Measurements from ENCODE around the gene PSME3.
A peak's percentile ranks its signal among the peaks of the same experiment; 100 is the strongest.

Gene PSME3

DNA sequence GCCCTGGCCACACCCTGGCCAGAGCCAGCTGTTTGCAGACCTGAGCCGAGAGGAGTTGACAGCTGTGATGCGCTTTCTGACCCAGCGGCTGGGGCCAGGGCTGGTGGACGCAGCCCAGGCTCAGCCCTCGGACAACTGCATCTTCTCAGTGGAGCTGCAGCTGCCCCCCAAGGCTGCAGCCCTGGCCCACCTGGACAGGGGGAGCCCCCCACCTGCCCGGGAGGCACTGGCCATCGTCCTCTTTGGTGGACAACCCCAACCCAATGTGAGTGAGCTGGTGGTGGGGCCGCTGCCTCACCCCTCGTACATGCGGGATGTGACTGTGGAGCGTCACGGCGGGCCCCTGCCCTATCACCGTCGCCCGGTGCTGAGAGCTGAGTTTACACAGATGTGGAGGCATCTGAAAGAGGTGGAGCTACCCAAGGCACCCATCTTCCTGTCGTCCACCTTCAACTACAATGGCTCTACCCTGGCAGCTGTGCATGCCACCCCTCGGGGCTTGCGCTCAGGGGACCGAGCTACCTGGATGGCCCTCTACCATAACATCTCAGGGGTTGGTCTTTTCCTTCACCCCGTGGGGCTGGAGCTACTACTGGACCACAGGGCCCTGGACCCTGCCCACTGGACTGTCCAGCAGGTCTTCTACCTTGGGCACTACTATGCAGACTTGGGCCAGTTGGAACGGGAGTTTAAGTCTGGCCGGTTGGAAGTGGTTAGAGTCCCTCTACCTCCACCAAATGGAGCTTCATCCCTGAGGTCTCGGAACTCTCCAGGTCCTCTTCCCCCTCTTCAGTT is 11.8 kb downstream of the PSME3 start:
- no peak for DNase-seq
- no peak overlapping the region for H2BK12ac ChIP-seq (ENCODE audit: low read length in 2 of 2)
- H2BK5ac ChIP-seq (ENCODE audit: low read depth, low read length, poor library complexity, severe bottlenecking): no peak overlapping the region
- no peak overlapping the region for H3K27ac ChIP-seq (ENCODE audit: low read length, poor library complexity, severe bottlenecking)
- H3K18ac ChIP-seq (ENCODE audit: low read depth in 1 of 2, low read length in 2 of 2): no peak overlapping the region
- H4K91ac ChIP-seq (ENCODE audit: low read length): no peak overlapping the region
- H2BK120ac ChIP-seq (ENCODE audit: low read depth, low read length): no peak overlapping the region
- H3K9ac ChIP-seq (ENCODE audit: low read length): no peak overlapping the region
- no peak overlapping the region for H3K4ac ChIP-seq (ENCODE audit: low read depth in 1 of 2, low read length in 2 of 2)
- H3K4me2 ChIP-seq (ENCODE audit: low read length, poor library complexity, severe bottlenecking): no peak overlapping the region
- H3K4me3 ChIP-seq (ENCODE audit: insufficient read depth in 1 of 2, low read depth in 1 of 2, low read length in 2 of 2): no peak overlapping the region
- no peak overlapping the region for H3K23ac ChIP-seq (ENCODE audit: low read length in 2 of 2)
- H3K4me1 ChIP-seq (ENCODE audit: control insufficient read depth, insufficient read depth, low read depth, low read length): peaks cover 10% of the 10 kb centered on the region
- no peak overlapping the region for H2BK15ac ChIP-seq (ENCODE audit: low read depth, poor library complexity, severe bottlenecking)
- 98% methylated on average over 24 of the region's 24 CpGs for WGBS
- H2AK5ac ChIP-seq (ENCODE audit: low read length, severe bottlenecking): no peak overlapping the region
- peaks cover 5% of the 10 kb centered on the region in 2 experiments for H3K27me3 ChIP-seq (ENCODE audit: control insufficient read depth in 1 of 2, insufficient read depth in 1 of 2, low read length in 2 of 2)
- H3K14ac ChIP-seq (ENCODE audit: low read length in 2 of 2): no peak overlapping the region
- no peaks in the 10 kb centered on the region for H3K9me3 ChIP-seq (ENCODE audit: control insufficient read depth, low read length)
- peaks cover 54% of the 10 kb centered on the region in 2 experiments for H3K36me3 ChIP-seq (ENCODE audit: control insufficient read depth in 1 of 2, insufficient read depth in 2 of 2, low read depth in 1 of 2, low read length in 2 of 2)
- no peak overlapping the region for H2AFZ ChIP-seq (ENCODE audit: low read depth, low read length)
- no peak overlapping the region for H4K8ac ChIP-seq (ENCODE audit: low read length)
- peaks cover 14% of the 10 kb centered on the region for H3K79me1 ChIP-seq (replicated peaks; ENCODE audit: low read length, poor library complexity, severe bottlenecking)

DNA sequence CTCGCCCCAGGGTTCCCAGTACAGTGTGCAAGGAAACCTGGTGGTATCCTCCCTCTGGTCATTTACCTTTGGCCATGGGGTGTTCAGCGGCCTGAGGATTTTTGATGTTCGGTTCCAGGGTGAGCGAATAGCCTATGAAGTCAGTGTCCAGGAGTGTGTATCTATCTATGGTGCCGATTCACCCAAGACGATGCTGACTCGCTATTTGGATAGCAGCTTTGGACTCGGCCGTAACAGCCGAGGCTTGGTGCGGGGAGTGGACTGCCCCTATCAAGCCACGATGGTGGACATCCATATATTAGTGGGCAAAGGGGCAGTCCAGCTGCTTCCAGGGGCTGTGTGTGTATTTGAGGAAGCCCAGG is 12.3 kb downstream of the PSME3 start:
- Histone ChIP-seq H2AFZ (ENCODE audit: low read depth, low read length) (no peak overlapping the region), H4K91ac (ENCODE audit: low read length) (no peak overlapping the region), H3K23ac (ENCODE audit: low read length in 2 of 2) (no peak overlapping the region), H3K18ac (ENCODE audit: low read depth in 1 of 2, low read length in 2 of 2) (no peak overlapping the region), H2AK5ac (ENCODE audit: low read length, severe bottlenecking) (no peak overlapping the region), H2BK12ac (ENCODE audit: low read length in 2 of 2) (no peak overlapping the region), H3K9ac (ENCODE audit: low read length) (peak overlapping the region; percentile 44), H3K4me2 (ENCODE audit: low read length, poor library complexity, severe bottlenecking) (no peak overlapping the region), H2BK15ac (ENCODE audit: low read depth, poor library complexity, severe bottlenecking) (no peak overlapping the region), H3K4me1 (ENCODE audit: control insufficient read depth, insufficient read depth, low read depth, low read length) (peaks cover 11% of the 10 kb centered on the region), H3K14ac (ENCODE audit: low read length in 2 of 2) (no peak overlapping the region), H4K8ac (ENCODE audit: low read length) (no peak overlapping the region), H3K27ac (ENCODE audit: low read length, poor library complexity, severe bottlenecking) (no peak overlapping the region), H3K4me3 (ENCODE audit: insufficient read depth in 1 of 2, low read depth in 1 of 2, low read length in 2 of 2) (no peak overlapping the region), H3K9me3 (ENCODE audit: control insufficient read depth, low read length) (no peaks in the 10 kb centered on the region), H2BK120ac (ENCODE audit: low read depth, low read length) (no peak overlapping the region), H3K36me3 (ENCODE audit: control insufficient read depth in 1 of 2, insufficient read depth in 2 of 2, low read depth in 1 of 2, low read length in 2 of 2) (peaks cover 49 to 50% of the 10 kb centered on the region in 2 experiments), H3K4ac (ENCODE audit: low read depth in 1 of 2, low read length in 2 of 2) (no peak overlapping the region), H3K27me3 (ENCODE audit: control insufficient read depth in 1 of 2, insufficient read depth in 1 of 2, low read length in 2 of 2) (peaks cover 5 to 11% of the 10 kb centered on the region in 2 experiments), H3K79me1 (replicated peaks; ENCODE audit: low read length, poor library complexity, severe bottlenecking) (peaks cover 14% of the 10 kb centered on the region), H2BK5ac (ENCODE audit: low read depth, low read length, poor library complexity, severe bottlenecking) (no peak overlapping the region)
- DNase-seq: no peak
- WGBS: 97% methylated on average over 12 of the region's 12 CpGs

DNA sequence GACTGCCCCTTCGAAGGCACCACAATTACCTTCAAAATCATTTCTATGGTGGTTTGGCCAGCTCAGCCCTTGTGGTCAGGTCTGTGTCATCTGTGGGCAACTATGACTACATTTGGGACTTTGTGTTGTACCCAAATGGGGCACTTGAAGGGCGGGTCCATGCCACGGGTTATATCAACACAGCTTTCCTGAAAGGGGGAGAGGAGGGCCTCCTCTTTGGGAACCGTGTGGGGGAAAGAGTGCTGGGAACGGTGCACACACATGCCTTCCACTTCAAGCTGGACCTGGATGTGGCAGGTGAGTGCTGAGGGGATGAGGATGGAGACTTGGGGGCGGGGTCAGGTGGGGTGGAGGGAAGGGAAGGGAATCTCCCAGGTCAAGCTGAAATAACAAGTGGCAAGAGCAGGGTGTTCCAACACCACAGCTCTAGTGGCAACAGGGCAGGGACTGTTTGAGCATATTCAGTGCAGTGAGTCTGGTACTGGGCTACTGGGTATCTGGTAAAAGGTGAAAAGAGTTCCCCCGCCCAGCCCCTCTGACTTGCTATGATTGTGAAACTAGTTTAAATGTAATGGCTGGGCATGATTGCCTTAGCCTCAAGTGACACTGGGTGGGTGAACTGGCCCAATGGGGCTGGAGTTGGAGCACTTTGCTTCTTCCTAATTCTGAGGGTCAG is 12.9 kb downstream of the PSME3 start:
- peaks cover 14% of the 10 kb centered on the region for H3K79me1 ChIP-seq (replicated peaks; ENCODE audit: low read length, poor library complexity, severe bottlenecking)
- H3K23ac ChIP-seq (ENCODE audit: low read length in 2 of 2): no peak overlapping the region
- H3K14ac ChIP-seq (ENCODE audit: low read length in 2 of 2): no peak overlapping the region
- peaks cover 5 to 16% of the 10 kb centered on the region in 2 experiments for H3K27me3 ChIP-seq (ENCODE audit: control insufficient read depth in 1 of 2, insufficient read depth in 1 of 2, low read length in 2 of 2)
- H3K18ac ChIP-seq (ENCODE audit: low read depth in 1 of 2, low read length in 2 of 2): no peak overlapping the region
- peaks cover 46 to 47% of the 10 kb centered on the region in 2 experiments for H3K36me3 ChIP-seq (ENCODE audit: control insufficient read depth in 1 of 2, insufficient read depth in 2 of 2, low read depth in 1 of 2, low read length in 2 of 2)
- no peak overlapping the region for H2BK120ac ChIP-seq (ENCODE audit: low read depth, low read length)
- H2AFZ ChIP-seq (ENCODE audit: low read depth, low read length): no peak overlapping the region
- 93% methylated on average over 6 of the region's 7 CpGs for WGBS
- DNase-seq: no peak
- H2AK5ac ChIP-seq (ENCODE audit: low read length, severe bottlenecking): no peak overlapping the region
- no peak overlapping the region for H3K4ac ChIP-seq (ENCODE audit: low read depth in 1 of 2, low read length in 2 of 2)
- no peak overlapping the region for H4K91ac ChIP-seq (ENCODE audit: low read length)
- no peak overlapping the region for H4K8ac ChIP-seq (ENCODE audit: low read length)
- H2BK15ac ChIP-seq (ENCODE audit: low read depth, poor library complexity, severe bottlenecking): no peak overlapping the region
- no peak overlapping the region for H2BK12ac ChIP-seq (ENCODE audit: low read length in 2 of 2)
- no peak overlapping the region for H3K4me3 ChIP-seq (ENCODE audit: insufficient read depth in 1 of 2, low read depth in 1 of 2, low read length in 2 of 2)
- no peak overlapping the region for H3K27ac ChIP-seq (ENCODE audit: low read length, poor library complexity, severe bottlenecking)
- H3K4me2 ChIP-seq (ENCODE audit: low read length, poor library complexity, severe bottlenecking): no peak overlapping the region
- peak overlapping the region; percentile 44 for H3K9ac ChIP-seq (ENCODE audit: low read length)
- H3K9me3 ChIP-seq (ENCODE audit: control insufficient read depth, low read length): no peaks in the 10 kb centered on the region
- H2BK5ac ChIP-seq (ENCODE audit: low read depth, low read length, poor library complexity, severe bottlenecking): no peak overlapping the region
- peaks cover 11% of the 10 kb centered on the region for H3K4me1 ChIP-seq (ENCODE audit: control insufficient read depth, insufficient read depth, low read depth, low read length)

DNA sequence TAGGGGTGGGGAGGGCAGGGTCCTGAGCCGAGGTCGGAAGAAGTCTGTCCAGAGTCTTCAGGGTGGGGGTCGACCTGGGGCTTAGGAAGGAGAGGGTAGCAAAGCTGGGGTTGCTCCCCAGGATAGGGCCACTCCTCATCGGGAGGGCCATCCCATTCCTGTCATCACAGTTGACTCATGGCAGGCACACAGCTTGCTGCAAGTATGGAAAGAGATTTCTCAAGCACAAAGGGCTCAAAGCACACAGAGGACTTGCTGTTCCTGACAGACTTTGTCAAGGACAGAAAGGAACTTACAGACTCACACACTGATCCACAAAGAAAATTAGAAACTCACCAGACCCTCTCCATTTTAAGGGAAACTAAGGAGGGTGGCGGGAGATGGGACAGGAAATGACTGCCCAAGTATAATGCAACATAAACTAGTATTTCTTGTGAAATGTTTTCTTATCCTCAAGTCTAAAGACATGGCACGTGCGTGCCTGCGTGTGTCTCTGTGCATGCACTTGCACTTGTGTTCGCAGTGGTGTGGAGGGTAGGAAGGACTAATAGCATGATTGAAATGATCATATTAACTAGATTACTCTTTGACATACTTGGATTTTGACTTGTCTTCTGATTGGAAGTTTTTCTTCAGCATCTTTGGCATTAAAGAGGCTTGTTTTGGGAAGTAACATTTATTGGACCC is 13.5 kb downstream of the PSME3 start:
- no peak overlapping the region for H2BK12ac ChIP-seq (ENCODE audit: low read length in 2 of 2)
- H3K23ac ChIP-seq (ENCODE audit: low read length in 2 of 2): no peak overlapping the region
- H3K9ac ChIP-seq (ENCODE audit: low read length): peak overlapping the region; percentile 44
- peaks cover 11% of the 10 kb centered on the region for H3K4me1 ChIP-seq (ENCODE audit: control insufficient read depth, insufficient read depth, low read depth, low read length)
- WGBS: 77% methylated on average over 8 of the region's 9 CpGs
- H2AFZ ChIP-seq (ENCODE audit: low read depth, low read length): no peak overlapping the region
- H4K8ac ChIP-seq (ENCODE audit: low read length): no peak overlapping the region
- H3K79me1 ChIP-seq (replicated peaks; ENCODE audit: low read length, poor library complexity, severe bottlenecking): peaks cover 11% of the 10 kb centered on the region
- no peak overlapping the region for H2BK15ac ChIP-seq (ENCODE audit: low read depth, poor library complexity, severe bottlenecking)
- H3K14ac ChIP-seq (ENCODE audit: low read length in 2 of 2): no peak overlapping the region
- no peak overlapping the region for H2BK5ac ChIP-seq (ENCODE audit: low read depth, low read length, poor library complexity, severe bottlenecking)
- H4K91ac ChIP-seq (ENCODE audit: low read length): no peak overlapping the region
- H3K27ac ChIP-seq (ENCODE audit: low read length, poor library complexity, severe bottlenecking): no peak overlapping the region
- H3K4me3 ChIP-seq (ENCODE audit: insufficient read depth in 1 of 2, low read depth in 1 of 2, low read length in 2 of 2): no peak overlapping the region
- H3K4me2 ChIP-seq (ENCODE audit: low read length, poor library complexity, severe bottlenecking): no peak overlapping the region
- peaks cover 5 to 20% of the 10 kb centered on the region in 2 experiments for H3K27me3 ChIP-seq (ENCODE audit: control insufficient read depth in 1 of 2, insufficient read depth in 1 of 2, low read length in 2 of 2)
- H3K18ac ChIP-seq (ENCODE audit: low read depth in 1 of 2, low read length in 2 of 2): no peak overlapping the region
- H3K36me3 ChIP-seq (ENCODE audit: control insufficient read depth in 1 of 2, insufficient read depth in 2 of 2, low read depth in 1 of 2, low read length in 2 of 2): peaks cover 40 to 41% of the 10 kb centered on the region in 2 experiments
- DNase-seq: peak; percentile 58
- no peak overlapping the region for H2AK5ac ChIP-seq (ENCODE audit: low read length, severe bottlenecking)
- H3K9me3 ChIP-seq (ENCODE audit: control insufficient read depth, low read length): no peaks in the 10 kb centered on the region
- no peak overlapping the region for H2BK120ac ChIP-seq (ENCODE audit: low read depth, low read length)
- H3K4ac ChIP-seq (ENCODE audit: low read depth in 1 of 2, low read length in 2 of 2): no peak overlapping the region

Data from mesenchymal stem cell (in vitro differentiated cells and primary cell).